ENCODE measurements around the gene COL6A3.
"Not testable (repeated sequence)": the region's sequence is repeated elsewhere in the genome, so short reads cannot be mapped to it uniquely, and the experiment has no call there.

The COL6A3 gene

DNA sequence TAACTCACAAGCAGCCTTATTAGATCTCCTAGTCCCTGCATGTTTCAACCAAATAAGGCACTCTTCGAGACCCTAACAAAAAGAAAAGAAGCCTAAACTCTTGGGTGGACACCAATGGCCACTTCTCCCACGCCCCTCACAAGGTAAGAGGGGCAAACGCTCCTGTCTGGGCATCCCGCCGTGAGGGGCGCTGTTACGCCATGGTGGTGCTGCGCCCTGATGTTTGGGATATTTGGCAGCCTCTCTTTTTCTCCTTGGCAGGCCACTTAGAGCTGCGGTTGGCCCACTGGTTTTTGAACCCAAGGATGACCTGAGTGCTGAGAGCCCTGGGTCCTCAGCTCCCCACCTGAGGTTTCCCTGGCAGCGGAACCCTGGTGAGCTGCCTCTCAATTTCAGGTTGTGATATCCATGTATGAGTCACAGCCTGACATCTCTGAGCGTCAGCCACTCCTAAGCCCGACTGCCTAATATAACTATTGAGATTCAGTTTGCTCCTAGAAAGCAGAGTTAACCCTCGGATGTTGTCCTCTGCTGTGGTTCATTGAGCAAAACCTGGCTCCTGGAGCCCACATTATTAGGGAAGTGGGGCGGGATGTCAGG is 103.3 kb downstream of the COL6A3 start:
- DNase-seq: no peak

DNA sequence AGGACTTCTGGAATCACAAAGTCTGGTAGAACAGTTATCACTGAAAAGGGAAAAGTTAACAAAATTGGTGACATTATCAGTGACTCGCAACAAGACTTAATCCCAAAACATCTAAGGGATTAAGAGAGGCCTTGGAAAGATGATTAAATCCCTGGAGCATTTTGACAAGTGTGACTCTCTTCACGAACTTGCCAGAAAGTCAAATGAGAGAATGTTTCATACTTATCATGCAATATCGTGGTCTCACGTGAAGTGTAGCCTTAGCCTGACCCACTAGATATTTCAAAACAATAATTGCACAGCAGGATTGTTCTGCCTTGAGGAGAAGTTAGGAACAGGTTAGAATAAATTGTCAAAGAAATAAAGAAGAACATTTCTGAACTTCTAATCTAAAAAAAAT is 104.5 kb downstream of the COL6A3 start:
- DNase-seq: no peak

DNA sequence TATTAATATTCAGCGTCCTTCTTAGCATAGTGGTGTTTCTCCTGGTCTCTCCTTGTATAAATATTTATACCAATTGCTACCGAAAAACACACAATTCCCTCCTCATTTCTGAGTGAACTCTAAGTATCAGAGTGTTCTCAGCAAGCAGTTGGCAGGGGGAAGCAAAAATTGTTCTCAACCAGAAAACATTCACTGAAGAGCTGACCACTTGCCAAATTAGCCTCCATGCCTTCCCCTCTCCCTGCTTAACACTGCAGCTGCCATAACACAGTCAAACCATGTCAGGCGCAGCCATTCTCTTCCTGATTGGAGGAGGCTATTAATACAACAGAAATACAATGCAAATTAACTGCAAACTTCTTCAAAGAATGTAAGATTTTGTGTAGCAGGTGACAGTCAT is 105.0 kb downstream of the COL6A3 start:
- no peak for DNase-seq

DNA sequence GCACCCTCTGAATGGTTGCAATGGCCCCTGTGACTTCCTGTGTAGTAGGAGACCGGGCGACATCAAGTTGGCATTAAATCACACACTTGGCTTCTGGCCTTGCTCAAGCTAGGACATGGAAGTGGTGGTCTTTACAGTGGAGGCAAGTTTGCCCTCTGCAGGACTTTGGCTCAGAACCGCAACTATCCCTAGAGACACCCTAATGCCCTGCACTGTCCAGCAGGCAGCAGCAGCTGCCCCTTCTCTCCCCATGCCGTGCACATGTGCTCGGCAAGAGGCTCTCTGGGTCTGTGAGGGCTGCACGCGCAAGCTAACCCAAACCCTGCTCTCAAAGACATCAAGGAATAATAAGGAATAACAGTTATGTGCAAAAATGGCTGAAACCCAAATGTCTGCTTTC is 106.5 kb downstream of the COL6A3 start:
- DNase-seq: no peak

DNA sequence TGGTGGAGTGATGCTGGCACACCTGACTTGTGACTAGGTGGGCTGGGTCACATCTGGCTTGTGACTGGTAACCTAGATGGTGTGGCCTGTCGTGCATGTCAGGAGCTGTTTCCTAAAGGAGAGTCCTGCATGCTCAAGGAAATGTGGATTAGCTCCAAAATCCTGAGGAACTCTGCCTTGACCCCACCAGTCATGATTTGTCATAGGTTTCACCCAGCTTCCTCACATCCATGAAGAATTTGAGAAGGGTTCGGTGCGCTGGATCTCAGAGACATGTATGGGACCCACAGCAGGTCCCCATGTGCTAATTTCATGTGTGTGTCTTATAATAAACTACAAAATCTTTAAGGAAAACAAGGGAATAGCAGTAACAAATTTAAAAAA is 107.2 kb downstream of the COL6A3 start:
- no peak for DNase-seq

DNA sequence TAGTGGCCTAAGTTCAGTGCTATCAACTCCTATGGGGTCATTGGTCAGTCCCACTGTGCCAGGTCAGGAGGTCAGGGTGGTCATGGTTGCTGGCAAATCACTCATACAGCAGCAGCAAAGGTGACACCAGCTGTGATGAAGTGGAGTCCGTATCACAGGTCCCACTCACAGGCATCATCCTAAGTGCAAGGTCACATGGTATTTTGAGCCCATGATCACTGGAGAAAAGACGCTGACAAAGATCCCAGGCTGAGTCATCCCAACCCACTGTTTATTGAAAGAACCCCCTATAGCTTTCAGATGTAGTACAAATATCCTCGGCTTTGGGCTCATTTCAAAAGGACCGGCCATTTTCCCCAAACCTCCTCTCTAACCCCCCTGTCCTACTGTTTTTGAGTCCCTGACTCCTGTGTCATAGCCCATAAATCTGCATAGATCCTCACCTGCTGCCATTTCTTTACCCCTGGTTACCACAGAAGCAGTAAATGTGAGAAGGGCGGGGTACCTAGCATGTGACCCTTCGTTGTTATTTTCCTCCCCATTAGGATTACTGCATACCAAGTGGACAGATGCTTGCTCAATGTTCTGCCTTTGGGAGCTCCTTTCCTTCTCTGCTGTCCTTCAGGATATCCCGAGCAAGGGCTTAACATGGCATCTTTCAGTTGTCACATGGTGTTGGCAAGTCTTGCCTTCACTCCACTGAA is 107.7 kb downstream of the COL6A3 start:
- DNase-seq: no peak

DNA sequence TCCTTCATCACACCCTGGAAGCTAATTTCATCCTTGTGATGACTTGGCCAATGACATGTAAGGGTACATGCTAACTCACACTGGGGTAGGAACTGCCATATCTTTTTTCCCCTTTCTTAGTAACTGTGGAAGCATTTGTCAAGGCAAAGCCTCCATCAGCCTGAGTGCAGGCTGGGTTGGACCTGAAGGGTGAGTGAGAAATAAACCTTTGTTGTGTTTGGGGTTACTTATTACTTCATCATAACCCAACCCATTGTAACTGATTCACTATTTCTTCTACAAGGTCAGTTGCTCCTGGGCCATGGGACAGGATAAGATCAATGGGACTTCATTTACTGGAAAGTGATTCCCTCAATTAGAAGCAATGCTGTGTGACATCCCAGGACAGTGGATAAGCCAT is 108.4 kb downstream of the COL6A3 start:
- DNase-seq: no peak

DNA sequence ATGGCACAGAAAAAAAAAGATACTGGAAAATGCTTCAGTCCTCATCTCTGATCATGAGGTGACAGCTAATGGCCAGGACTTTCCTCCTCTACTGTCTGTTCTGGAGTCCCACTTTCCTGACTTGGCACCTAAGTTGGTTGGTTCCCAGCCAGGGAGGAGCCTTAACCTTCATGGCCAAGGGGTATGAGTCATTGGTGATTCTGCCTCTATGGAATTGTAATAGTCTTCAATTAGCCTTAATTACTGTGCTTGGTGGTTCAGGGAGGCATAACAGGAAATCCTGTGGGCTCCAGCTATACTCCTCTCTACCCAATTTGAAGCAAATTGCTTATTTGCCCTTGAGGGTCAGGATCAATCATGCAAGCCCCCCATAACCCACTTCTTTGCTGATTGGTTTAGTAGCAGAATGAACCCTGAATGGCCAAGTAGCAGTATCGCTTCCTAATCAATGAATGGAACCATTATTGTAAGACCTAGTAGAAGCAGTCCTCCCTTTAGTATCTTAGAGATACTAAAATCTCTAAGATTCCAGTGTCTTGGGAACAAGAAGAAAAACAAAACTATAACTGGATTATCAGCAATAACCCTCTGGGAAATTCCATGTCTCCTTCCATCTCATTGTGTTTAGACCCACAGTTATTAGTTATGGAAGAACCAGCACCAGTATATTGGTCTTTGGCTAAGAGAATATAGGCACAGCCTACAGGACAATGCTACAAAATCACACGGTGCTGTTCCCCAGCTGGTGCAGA is 109.0 kb downstream of the COL6A3 start:
- no peak for DNase-seq

DNA sequence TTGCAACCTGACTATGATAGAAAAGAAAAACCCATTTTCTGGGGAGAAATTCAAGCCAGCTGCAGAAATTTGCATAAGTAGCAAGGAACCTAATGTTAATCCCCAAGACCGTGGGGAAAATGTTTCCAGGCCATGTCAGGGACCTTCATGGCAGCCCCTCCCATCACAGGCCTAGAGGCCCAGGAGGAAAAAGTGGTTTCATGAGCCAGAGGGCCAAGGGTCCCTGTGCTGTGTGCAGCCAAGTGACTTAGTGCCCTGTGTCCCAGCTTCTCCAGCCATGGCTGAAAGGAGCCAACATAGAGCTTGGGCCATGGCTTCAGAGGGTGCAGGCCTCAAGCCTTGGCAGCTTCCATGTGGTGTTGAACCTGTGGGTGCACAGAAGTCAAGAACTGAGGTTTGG is 110.7 kb downstream of the COL6A3 start:
- DNase-seq: not testable (repeated sequence)

DNA sequence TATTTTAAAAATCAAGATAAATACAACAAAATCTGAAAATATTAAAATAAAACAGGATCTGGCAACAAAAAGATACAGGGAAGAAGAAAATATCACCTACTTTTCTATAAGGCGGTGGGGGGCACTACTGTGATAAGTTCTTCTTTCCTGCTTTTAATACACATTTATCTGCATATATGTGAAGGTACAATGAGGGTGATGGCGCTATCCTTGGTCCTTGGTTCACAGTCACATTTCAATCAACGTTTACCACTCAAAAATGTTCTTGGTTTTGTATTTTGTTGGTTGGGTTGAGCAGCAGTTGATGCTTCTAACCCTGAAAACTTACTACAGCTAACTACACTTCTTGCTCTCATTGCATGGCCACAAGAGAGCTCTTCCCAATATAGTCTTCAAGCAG is 112.4 kb downstream of the COL6A3 start:
- DNase-seq: no peak

DNA sequence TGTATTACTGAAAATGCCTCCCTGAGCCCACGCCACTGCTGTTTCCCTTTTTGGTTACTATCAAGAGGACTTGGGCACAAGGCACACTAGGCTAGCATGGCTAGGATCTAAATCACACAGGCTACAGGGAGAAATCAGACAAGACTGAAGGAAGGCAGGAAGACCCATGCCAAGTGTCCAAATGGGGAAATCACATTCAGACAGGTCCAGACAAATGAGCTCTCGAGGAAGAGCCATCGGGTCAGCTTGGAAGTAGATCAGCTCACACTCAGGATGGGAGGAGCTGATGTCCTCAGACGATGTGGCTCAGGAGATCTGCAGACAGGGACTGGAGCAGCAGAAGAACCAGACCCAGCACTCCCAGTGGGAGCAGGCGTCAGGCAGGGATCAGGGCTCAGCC is 113.2 kb downstream of the COL6A3 start:
- DNase-seq: no peak

DNA sequence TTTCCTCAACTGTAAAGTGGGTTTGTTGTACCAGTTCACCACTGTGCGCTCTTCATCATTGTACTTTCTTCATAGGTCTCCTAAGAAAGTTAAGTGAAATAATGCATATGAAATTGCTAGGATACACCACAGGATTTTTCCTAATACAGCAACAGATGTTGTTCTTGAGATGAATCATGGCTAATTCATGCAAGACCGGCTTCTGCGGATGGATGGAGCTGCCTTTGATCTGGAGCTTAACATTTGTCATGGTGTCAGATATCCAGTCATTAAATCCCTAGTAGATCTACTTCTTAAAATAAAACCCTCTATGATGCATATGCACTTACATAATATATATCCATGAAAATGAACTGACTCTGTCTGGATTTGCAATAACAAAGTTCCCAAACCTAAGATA is 114.1 kb downstream of the COL6A3 start:
- DNase-seq: no peak

DNA sequence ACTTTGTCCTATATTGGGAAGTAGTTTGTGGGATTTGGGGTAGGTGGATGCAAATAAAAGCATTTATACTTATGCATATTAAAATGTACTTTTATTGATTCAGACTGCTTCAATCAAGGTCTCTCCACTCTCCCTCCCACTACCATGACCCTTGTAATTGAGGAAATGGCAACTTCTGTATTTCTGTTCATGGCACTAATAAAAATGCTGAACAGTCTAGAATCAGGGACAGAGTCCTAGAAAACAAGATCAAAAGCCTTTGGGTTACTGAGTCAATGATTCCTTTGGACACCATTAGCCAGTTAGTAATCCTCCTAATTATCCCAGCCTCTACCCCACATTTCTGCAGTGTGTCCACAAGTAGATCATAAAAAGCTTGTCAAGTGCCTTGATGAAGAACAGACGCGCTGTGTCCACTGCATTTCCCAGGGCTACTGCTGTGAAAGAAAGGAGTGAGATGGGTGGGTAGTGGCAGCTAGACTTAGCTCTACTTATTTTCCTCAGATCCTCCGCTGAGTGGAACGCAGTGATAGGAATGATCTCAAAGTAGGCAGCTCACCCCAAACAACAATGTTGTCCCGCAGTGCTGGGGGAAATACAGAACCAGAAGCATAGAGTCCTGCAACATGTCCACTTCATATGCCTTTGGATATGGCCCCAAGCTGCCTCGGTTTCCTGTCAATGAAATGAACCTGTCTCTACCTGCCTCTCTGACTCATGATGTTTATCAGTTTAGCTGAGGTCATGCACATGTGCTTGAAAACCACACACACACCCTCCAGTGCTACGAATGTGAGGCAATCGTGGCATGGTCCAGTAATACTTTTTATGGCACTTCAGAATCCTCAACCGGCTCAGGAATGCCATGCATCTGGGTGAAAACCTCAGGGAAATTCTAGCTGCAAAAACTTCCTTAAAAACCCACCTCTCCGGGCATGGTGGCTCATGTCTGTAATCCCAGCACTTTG is 115.5 kb downstream of the COL6A3 start:
- DNase-seq: no peak

DNA sequence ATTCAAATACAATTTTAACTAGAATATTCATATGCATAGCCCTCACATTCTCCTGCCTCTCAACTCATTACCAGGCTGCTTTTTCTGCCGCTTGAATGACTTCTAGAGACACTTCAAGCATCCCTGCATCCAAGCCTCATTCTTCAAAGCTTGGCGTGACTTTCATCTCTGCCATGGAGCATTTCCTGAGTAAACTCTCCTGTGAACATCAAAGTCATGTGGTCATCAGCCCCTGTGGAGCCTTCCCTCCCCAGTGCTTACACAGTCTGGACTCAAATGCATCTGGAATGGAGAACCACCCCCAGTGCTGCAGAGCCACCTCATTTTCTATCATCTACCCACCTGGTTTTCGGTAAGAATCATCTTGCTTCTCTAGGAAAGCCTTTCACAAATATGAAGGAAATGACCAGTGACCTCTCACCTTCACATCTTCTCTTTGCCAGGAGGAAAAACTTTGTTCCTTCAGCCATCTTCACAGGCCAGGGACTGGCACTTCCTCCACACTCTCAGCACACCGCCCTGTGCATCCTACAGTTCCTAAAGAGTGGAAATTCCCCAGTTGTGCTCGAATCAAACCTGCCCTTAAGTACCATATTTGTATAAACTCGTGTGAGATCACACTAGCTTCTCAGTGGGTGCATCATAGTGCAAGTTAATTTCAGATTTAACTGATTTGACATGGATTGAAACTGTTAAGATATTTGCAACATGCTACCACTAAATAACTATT is 116.4 kb downstream of the COL6A3 start:
- DNase-seq: no peak

DNA sequence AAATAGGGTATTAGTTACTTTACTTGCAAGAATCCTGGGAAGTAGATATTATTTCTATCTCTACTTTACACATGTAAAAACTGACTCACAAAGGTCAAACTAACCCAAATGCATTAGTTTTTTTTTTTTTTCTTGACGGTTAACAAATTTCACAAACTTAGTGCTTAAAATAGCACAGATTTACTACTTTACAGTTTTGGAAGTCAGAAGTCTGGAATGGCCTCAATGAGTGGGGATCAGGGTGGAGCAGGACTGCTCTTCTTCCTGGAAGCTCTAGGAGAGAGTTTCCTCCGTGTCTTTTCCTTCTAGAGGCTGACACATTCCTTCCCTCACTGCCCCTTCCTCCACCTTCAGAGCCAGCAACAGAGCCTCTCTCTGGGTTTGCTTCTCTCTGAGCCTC is 117.2 kb downstream of the COL6A3 start:
- DNase-seq: no peak

DNA sequence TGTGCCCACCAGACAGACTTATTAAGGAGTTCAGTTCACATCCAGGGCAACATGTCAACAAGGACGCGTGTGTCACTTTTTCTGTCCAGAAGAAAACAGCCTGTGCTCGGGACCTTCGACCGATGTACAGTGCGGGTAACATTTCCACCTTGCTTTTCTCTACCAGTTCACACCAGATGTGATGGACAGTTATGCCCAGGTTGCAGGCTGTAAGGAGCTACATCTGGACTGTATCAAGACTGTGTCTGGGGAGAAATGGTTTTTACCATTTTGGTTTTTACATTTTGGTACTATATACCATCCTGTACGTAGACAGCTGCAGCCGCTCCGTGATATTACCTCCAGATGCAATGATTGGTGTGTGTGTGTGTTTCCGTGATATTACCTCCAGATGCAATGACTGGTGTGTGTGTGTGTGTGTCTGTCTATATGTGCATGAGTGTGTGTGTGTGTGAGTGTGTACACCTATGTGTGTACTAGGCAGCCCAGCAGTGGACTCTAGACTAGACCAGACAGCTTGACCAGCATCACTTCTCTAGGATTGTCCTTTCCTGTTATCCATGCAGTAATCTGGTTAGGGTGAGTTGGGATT is 118.0 kb downstream of the COL6A3 start:
- DNase-seq: no peak

DNA sequence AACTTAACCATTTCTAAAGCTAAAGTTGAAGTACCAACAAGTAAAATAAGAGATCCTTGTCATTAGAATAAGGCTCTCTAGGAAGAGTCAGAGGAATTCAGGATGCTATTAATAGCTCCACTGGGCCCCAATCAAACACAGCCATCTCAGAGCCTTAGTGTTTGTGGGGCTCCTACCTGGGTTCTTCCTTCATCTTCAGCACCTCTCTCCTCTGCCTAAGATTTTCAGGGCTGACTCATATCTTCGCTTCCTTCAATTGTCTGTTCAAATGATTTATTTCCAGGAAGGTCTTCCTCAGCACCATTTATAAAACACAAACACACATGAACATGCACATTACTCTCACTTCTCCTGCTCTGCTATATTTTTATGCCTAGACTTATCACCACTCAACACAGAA is 119.5 kb downstream of the COL6A3 start:
- DNase-seq: no peak

DNA sequence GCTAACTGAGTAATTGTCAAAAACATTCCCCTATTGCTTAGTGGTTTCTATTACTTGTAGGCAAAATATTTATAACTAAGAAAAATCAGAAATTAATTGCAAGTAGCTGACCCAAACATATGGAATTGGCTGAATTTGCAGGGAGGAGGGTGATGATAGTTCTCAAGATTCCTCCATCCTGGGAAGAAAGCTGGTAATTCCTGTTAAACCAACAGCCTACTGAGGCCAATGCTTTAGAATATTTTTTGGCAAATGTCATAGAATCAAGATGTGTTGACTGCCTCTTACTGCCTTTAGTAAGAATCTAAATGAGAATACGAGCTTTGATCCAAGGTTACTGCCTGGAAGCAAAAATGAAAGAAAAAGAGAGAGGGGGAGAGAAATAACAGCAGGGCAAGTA is 120.0 kb downstream of the COL6A3 start:
- DNase-seq: no peak

DNA sequence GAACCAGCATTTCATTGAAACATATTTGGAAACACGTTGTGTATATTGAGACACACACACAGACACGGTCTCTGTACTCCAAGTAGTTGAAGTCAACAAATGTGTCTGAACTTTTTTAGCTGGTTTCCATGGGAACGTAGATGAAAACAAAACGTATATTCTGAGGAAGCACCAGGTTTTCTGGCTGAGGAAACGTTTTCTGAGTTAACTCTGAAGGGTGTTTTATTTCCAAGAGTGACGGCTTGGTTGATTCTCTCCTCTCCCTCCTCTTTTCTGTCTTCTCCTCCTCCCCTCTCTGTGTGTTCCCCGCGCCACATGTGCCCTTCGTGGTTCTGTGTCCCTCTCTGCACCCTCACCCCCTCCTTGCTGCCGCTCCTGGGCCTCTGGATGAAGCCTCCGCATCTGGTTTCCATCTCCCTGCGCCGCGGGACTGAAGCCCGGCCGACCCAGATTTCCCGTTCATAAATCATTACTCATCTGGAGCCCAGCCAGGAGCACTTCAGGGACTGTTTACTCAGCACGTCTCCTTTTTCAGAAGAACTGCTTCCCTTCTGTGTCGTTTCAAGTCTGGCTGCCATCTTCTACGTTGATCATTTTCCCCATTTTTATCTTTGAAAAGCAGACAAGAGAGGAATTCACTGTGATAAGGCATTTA is 122.7 kb downstream of the COL6A3 start:
- peak; percentile 10 for DNase-seq

DNA sequence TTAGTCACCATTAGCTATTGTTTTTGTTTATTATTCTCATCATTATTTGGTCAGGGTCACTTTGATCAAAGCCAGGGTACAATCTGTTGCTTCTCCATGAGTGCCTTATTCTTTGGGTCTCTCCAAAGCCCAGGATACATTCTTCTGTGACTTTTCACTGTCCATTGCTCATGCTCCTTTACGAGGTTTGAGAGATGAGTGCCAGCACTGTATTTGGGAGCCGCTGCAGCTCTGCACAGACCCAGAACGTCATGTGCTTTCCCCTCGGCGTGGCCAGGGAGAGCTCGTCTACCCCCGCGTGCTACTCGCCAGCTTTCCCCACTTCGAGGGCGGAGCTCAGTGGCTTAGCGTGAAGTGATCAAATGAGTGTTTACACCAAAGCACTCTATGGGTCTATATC is 123.7 kb downstream of the COL6A3 start:
- DNase-seq: no peak

DNA sequence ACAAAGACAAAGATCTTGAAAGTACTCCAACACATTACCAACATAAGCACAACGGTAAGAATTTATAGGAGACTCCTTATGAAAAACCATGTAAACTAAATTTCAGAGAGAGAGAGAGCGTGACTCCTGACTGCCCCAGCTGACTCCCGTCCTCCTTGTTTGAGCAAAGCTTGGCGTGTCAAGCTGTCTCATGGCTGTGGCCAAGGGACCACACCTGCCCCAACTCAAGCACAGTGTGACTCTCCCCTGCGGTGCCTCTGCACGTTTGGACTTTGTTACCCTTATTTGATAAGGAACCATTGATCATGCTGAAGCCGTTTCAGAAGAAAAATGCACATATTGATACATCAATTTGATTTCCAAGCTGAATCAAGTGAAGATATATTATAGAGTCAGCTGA is 124.8 kb downstream of the COL6A3 start:
- no peak for DNase-seq

DNA sequence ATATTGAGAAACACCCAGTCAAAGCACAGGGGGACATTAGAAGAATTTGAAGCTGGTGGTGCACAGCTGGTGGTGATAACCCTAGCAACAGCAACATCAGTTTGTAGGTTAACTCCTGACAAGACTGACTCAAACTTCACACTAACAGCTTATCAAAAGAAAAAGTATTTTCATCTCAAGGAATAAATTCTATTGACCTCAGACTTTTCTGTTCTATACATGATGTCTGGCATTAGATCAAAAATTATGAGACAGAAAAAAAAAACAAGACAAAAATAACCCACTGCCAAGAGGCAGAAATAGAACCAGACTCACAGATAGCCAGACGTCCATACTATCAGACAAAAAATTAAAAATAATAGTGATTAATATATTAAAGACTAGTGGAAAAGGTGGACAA is 126.1 kb downstream of the COL6A3 start:
- no peak for DNase-seq

Data from activated CD4-positive, alpha-beta T cell treated with anti-CD3 and anti-CD28 coated beads, Interleukin-10, Interleukin-2, amounts not matched to agents 100 ng/mL and 50 ng/mL, durations not matched to agents 16 hours and 8 hours (primary cell).